Activated CD8-positive, alpha-beta memory T cell treated with anti-CD3 and anti-CD28 coated beads, Interleukin-2, amount 10 ng/mL, durations not matched to agents 7 days and 5 days (primary cell): ENCODE data around the gene F5. TPM values are rescaled to one million over a fixed set of nuclear protein-coding genes. Genes with fewer than 3 reads are reported as not detected.

ENCODE experiments used
- ATAC-seq: fragments of 150-1000 bp; cut with Tn5 transposase; one replicate; pipeline ENCODE4 v1.10.0; 2021; ENCODE audit warnings: moderate library complexity
- CTCF ChIA-PET: fragments of 350-600 bp; sonication (Branson Sonifier 250); formaldehyde crosslinking; loops from one replicate; lab custom pipeline; 2021; ENCODE audit warnings: antibody characterized with exemption; lab: Charles Lee
- DNase-seq: peaks from one replicate; pipeline ENCODE4 v3.0.0-alpha.2; 2020
- H3K27ac Mint-ChIP-seq: one replicate; pipeline ENCODE4 v1.8.0; 2021; ENCODE audit warnings: mild to moderate bottlenecking, mixed read lengths
- H3K27me3 Mint-ChIP-seq: one replicate; pipeline ENCODE4 v1.8.0; 2021; ENCODE audit warnings: mixed read lengths
- H3K36me3 Mint-ChIP-seq: one replicate; pipeline ENCODE4 v1.8.0; 2021; ENCODE audit warnings: mild to moderate bottlenecking, mixed read lengths
- H3K4me1 Mint-ChIP-seq: one replicate; pipeline ENCODE4 v1.8.0; 2021; ENCODE audit warnings: mixed read lengths
- H3K4me3 Mint-ChIP-seq: one replicate; pipeline ENCODE4 v1.8.0; 2021; ENCODE audit warnings: mild to moderate bottlenecking, moderate library complexity, mixed read lengths
- H3K9me3 Mint-ChIP-seq: one replicate; pipeline ENCODE4 v1.8.0; 2022; ENCODE audit warnings: low read depth, mixed read lengths
- total RNA-seq, 2 experiments: library from RNA; stranded (reverse); gene quantifications; one replicate each; pipeline ENCODE4 v1.2.3, GENCODE V29; 2021

The F5 gene
- total RNA-seq, 2 experiments from 2014 or later: 3.1 to 14.0 TPM

DNA sequence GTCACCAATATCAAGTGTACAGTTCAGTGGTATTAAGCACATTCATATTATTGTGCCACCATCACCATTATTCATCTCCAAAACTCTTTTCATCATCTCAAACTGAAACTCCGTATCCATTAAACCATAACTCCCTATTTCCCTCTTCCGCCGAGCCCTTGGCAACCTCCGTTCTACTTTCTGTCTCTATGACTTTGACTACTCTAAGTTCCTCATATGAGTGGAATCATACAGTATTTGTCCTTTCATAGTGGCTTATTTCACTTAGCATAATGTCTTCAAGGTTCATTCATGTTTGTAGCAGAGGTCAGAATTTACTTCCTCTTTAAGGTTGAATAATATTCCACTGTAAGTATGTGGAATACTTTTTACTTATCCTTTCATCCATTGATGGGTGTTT is 21.9 kb upstream of the F5 start:
- DNase-seq: no peak
- CTCF ChIA-PET: no interaction called here
- Mint-ChIP-seq H3K4me3 (no peak overlapping the region), H3K36me3 (peaks cover 3% of the 10 kb centered on the region), H3K27me3 (peaks cover 13% of the 10 kb centered on the region), H3K4me1 (peaks cover 18% of the 10 kb centered on the region), H3K27ac (no peak overlapping the region), H3K9me3 (no peaks in the 10 kb centered on the region)
- no peak for ATAC-seq

DNA sequence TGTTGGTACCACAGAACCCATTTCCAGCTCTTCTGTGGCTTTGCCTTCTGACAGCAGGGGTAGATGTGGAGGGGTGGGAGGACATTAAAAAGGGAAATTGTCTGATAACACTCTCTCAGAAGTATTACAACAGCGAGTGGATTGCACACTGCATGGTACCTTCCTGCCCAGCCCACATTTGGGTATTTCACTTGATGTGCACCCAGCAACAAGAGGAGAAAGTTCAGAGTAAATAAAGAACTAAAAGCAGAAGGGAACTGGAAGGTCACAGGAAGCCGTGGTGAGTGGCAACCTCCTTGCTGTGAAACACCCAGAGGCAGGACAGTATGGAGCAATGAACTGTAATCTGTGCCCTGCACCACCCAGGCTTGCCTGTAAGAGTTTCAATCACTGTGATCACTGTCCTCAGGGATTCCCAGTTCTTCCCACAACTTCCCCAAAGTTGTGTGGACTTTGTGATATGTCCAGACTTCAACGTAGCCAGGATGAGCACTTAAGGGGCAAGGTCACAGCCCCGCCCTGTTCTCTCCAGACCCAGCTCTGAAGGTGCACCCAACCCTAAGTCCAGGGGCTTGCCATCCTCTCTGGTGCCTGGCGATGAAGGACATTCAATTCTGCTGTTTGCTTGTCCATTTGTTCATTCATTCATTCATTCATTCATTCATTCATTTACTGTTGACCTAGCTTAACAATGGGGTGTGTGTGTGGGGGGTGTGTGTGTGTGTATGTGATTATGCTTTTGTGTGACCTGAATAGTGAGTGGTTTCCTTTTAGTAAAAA is 18.7 kb upstream of the F5 start:
- peak; percentile 74 for DNase-seq
- Mint-ChIP-seq H3K4me1 (peaks cover 30% of the 10 kb centered on the region), H3K4me3 (peak overlapping the region; percentile 11), H3K27me3 (peaks cover 10% of the 10 kb centered on the region), H3K9me3 (no peaks in the 10 kb centered on the region), H3K36me3 (peaks cover 3% of the 10 kb centered on the region), H3K27ac (peak overlapping the region; percentile 75)
- CTCF ChIA-PET: interaction anchor here (1.2 to 5.1 kb wide), 3 partner anchors 54 to 108 kb away, joined by 3 to 77 read pairs (median 7); no protein-coding TSS in a partner anchor
- ATAC-seq: peak; percentile 88

DNA sequence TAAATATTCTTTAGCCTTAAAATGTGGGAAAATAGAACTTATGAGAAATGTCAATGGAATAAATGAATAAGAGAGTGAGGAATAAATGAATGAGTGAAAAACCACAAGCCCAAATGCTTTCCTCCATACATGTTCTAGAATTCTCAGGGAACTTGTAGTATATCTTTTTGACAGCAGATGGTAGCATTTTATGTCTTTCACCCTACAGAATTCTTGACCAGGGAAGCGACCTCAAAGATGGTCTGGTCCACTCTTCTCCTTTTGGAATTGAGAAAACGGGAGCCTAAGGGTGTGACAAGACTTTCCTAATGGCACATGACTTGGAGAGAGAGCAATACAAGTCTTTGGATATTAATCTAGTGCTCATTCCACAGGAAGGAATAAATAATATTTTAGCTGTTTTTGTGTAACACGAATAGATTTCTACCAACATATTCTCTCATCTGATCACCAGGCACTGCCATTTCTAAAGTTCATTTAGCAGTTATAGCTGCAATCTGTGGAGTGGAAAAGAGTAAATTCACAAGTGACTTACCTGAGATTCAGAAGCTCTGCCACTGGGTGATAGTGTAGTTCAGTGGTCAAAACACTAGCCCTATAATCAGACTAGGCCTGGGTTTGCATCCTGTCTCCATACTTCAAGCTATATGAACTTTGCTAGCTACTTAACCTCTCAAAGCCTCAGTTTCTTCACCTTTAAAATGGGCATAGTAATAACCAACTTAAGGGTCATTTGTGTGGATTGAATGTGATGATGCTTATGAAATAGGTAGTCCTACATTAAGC is 15.0 kb upstream of the F5 start:
- peaks cover 3% of the 10 kb centered on the region for H3K36me3 Mint-ChIP-seq
- CTCF ChIA-PET: interaction anchor here (0.9 to 5.1 kb wide), 23 partner anchors 9 to 208 kb away, joined by 3 to 77 read pairs (median 6); partner anchors contain the start of gene F5
- no peaks in the 10 kb centered on the region for H3K9me3 Mint-ChIP-seq
- H3K27me3 Mint-ChIP-seq: peaks cover 16% of the 10 kb centered on the region
- no peak overlapping the region for H3K27ac Mint-ChIP-seq
- DNase-seq: no peak
- ATAC-seq: no peak
- H3K4me3 Mint-ChIP-seq: no peak overlapping the region
- H3K4me1 Mint-ChIP-seq: peaks cover 30% of the 10 kb centered on the region

DNA sequence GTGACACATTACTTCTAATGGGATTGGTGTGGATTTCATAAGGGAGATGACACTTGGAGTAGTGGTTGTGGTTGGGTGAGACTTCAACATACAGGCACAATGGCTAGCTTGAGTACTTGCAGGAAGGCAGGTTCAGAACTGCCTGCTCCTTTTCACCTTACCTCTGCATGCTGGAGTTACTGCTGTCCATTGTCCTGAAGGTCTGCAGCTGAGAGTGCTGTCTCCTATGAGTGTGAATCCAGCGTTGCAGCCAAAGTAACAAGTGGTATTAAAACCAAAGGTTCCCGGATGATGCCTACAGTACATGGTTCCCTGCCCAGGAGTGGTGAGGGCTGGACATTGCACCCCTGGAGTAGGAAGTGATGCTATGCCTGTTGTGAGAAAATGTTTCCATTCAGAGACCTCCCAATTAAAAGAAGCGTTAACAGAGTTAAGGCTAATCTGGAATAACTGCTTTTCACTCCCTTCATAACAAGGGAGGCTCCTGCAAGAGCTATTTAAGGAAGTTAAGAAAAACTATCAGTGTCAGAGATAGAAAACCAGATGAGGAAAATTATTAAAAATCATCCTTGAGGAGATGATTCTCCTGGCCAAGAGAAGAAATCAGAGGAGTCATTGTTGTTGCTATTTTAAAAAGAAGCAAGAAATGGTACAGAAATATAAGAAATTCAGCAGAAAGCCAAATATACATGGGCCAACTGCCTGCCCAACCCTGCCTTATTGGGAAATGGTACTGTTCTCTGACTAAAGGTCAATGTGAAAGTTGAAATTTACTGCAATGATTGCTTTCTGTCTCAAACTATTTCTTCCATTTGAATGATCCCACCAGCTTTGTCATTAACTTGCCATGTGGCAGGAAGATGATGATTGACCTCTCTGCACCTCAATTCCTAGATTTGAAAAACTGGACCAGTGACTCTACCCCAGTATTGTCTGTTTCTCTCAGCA is 9.8 kb upstream of the F5 start:
- peaks cover 17% of the 10 kb centered on the region for H3K27me3 Mint-ChIP-seq
- CTCF ChIA-PET: interaction anchor here (1.0 to 4.7 kb wide), 4 partner anchors 10 to 116 kb away, joined by 3 to 28 read pairs (median 6); partner anchors contain the start of gene F5
- peaks cover 24% of the 10 kb centered on the region for H3K4me1 Mint-ChIP-seq
- H3K36me3 Mint-ChIP-seq: no peaks in the 10 kb centered on the region
- H3K9me3 Mint-ChIP-seq: no peaks in the 10 kb centered on the region
- peak; percentile 70 for ATAC-seq
- no peak overlapping the region for H3K27ac Mint-ChIP-seq
- peak; percentile 57 for DNase-seq
- no peak overlapping the region for H3K4me3 Mint-ChIP-seq

DNA sequence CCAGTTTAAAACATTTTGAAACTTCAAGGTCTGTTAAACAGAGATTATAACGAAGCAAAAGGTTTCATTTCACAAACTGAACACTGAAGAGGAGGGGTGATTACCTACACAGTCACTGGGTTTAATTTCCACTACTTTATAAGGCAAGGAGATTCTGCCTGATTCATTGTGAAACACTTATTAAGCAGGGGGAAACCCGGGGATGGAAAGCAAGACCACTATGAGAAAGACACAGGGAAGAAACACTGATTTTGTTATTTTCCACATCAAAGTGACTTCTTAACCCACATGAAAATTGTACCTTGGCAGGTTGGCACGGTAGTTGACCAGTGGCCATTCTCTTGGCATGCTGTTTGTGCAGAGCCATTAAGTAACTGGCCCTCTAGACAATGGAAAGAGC is 8.1 kb upstream of the F5 start:
- Mint-ChIP-seq H3K27me3 (peaks cover 17% of the 10 kb centered on the region), H3K4me1 (peaks cover 26% of the 10 kb centered on the region), H3K27ac (peak overlapping the region; percentile 29), H3K36me3 (no peaks in the 10 kb centered on the region), H3K4me3 (no peak overlapping the region), H3K9me3 (no peaks in the 10 kb centered on the region)
- CTCF ChIA-PET: interaction anchor here (4.7 kb wide), 1 partner anchor 118 kb away, joined by 28 read pairs; no protein-coding TSS in a partner anchor
- DNase-seq: no peak
- ATAC-seq: peak; percentile 39

DNA sequence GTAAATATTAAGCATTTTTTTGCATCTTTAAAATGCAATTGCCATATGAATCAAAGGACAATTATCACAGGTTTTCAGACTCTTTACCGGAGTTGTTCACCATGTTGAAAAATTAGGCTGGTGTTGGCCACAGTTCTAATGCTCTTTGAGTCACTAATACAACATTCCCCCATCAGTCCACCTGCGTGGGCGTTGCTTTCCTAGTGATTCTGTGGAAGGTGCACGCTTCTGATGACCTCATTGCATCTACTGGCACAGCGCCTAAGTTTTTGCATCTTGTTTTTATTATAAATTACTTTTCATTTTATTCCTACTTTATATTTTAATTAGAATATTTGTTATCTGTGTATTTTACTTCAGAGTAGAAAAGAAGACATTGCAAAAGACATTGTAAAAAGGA is 4.7 kb upstream of the F5 start:
- peaks cover 5% of the 10 kb centered on the region for H3K27me3 Mint-ChIP-seq
- H3K4me1 Mint-ChIP-seq: peaks cover 54% of the 10 kb centered on the region
- CTCF ChIA-PET: interaction anchor here (1.4 kb wide), 1 partner anchor 121 kb away, joined by 5 read pairs; no protein-coding TSS in a partner anchor
- H3K36me3 Mint-ChIP-seq: no peaks in the 10 kb centered on the region
- H3K9me3 Mint-ChIP-seq: no peaks in the 10 kb centered on the region
- ATAC-seq: no peak
- no peak overlapping the region for H3K27ac Mint-ChIP-seq
- no peak for DNase-seq
- no peak overlapping the region for H3K4me3 Mint-ChIP-seq

DNA sequence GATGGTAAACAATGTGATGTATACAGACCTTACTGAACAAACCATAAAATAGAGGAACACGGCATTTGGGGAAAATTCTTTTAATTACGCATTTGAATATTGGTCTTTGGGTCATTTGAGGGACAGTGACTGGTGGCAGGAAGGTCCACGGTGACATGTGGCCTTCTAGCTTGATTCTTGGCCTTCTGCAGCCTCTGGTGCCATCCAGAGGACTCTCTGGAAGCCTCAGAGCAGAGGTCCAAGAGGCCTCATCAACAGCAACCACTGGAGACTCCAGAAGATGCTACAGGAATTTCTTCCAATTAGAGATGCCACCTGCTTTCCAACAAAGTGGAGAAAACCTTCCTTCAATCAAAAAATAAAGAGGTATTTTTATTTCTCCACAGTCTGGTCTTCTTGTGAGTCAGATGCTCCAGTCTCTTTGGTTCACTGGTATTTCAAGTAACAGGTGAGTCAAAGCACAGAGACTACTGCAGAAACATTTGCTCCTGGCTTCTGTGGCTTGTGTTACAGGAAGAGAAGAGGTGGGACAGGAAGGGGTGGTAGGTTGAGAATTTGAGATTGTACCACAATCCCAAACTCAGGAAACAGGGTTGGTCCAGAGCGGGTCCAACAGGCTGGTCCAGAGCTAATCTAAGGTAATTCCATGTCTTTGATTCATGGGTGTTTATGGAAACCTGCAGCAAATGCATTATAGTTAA is 2.7 kb upstream of the F5 start:
- CTCF ChIA-PET: no interaction called here
- Mint-ChIP-seq H3K27me3 (no peaks in the 10 kb centered on the region), H3K4me3 (no peak overlapping the region), H3K36me3 (no peaks in the 10 kb centered on the region), H3K27ac (no peak overlapping the region), H3K4me1 (peaks cover 55% of the 10 kb centered on the region), H3K9me3 (no peaks in the 10 kb centered on the region)
- DNase-seq (peak; percentile 54), ATAC-seq (peak; percentile 31)

DNA sequence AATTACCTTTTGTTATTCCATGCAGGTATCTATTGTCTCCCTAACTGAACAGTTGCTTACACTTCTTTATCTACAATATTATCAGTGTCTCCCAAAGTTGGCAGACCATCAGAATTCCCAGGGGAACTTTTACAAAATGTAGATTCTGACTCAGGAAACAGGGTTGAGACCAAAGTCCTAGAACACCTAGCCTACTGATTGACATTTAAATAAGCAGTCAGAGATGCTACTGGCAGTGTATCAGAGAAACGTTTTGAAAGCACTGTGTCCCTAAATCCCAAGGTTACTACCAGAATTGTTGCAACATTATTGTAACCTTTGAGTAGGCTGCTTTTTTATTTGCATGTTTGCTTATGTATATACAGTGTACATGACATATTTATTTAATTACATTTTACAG is 1.8 kb upstream of the F5 start:
- CTCF ChIA-PET: no interaction called here
- ATAC-seq (no peak), DNase-seq (no peak)
- Mint-ChIP-seq H3K9me3 (no peaks in the 10 kb centered on the region), H3K4me1 (peaks cover 52% of the 10 kb centered on the region), H3K27me3 (peaks cover 3% of the 10 kb centered on the region), H3K27ac (no peak overlapping the region), H3K36me3 (no peaks in the 10 kb centered on the region), H3K4me3 (no peak overlapping the region)

DNA sequence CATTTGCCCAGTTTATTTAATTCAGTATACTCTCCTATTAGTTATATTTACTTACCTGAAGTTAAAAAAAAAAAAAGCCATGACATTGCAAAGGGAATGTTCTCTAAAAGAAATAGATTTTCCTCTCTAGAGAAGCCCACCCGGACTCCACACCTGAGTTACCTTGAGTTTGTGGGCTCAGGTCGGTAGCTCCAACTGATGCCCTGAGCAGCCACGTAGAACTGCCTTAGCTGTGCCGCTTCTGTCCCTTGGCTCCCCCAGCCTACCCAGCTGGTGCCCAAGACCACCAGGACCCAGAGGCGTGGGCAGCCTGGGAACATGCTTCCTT is 250 bp downstream of the F5 start:
- H3K4me3 Mint-ChIP-seq: peak overlapping the region; percentile 81
- H3K27me3 Mint-ChIP-seq: peaks cover 3% of the 10 kb centered on the region
- H3K27ac Mint-ChIP-seq: peak overlapping the region; percentile 83
- H3K4me1 Mint-ChIP-seq: peaks cover 48% of the 10 kb centered on the region
- CTCF ChIA-PET: interaction anchor here (0.9 to 2.9 kb wide), 20 partner anchors 11 to 1238 kb away, joined by 3 to 40 read pairs (median 5); no protein-coding TSS in a partner anchor
- no peaks in the 10 kb centered on the region for H3K36me3 Mint-ChIP-seq
- ATAC-seq (peak; percentile 37), DNase-seq (no peak)
- H3K9me3 Mint-ChIP-seq: no peaks in the 10 kb centered on the region

DNA sequence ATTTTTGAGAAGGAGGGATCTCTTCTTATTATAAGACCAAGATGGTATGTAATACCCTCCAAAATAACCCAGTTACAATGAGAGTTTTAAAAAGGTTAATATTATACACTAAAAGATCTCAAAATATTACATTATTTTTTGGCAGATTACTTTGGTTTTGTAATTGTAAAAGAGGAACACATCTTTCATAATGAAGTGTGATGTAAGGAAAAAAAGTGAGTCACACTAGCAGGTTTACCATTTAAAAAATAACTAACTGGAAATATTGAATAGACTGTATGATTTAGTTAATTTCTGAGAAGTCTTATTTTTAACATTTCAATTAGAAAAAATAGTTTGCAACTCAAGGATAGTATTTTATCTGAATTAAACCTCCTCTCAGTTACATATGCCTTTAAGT is 1.1 kb downstream of the F5 start:
- no peaks in the 10 kb centered on the region for H3K36me3 Mint-ChIP-seq
- peaks cover 48% of the 10 kb centered on the region for H3K4me1 Mint-ChIP-seq
- peaks cover 3% of the 10 kb centered on the region for H3K27me3 Mint-ChIP-seq
- H3K27ac Mint-ChIP-seq: no peak overlapping the region
- CTCF ChIA-PET: interaction anchor here (1.9 to 2.9 kb wide), 2 partner anchors 17 to 111 kb away, joined by 12 to 22 read pairs; no protein-coding TSS in a partner anchor
- DNase-seq (no peak), ATAC-seq (no peak)
- peak overlapping the region; percentile 81 for H3K4me3 Mint-ChIP-seq
- no peaks in the 10 kb centered on the region for H3K9me3 Mint-ChIP-seq

DNA sequence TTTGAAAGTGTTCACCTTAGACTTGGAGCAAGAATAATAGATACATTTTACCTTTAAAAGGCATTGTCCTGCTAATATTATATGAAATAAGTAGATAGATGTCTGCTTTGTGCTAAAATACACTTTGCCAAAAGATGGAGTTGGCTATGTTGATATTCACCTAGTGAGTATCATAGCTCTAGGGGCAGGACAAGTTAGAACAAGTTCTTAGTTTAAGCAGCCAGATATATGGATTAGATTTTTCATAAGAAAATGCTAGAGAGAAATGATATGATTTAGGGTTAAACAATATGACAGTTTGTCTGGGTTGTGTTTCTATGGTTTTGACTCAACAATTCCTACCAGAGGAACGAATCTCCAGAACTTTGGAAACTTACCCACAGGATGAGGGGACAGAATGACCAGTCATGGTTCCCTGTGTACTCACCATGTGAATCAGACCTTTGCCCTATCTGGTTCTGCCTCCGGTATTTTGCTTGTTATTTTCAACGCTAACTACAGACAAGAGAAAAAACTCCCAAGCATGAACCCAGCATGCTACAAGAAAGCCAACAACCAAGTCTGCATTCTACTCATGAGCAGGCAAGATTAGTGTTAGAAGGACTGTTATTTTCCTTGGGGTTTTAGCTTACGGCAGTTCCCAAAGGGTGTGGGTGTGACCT is 1.7 kb downstream of the F5 start:
- ATAC-seq: no peak
- CTCF ChIA-PET: interaction anchor here (1.6 to 2.9 kb wide), 2 partner anchors 17 to 128 kb away, joined by 7 to 22 read pairs; no protein-coding TSS in a partner anchor
- Mint-ChIP-seq H3K36me3 (no peaks in the 10 kb centered on the region), H3K4me3 (peak overlapping the region; percentile 46), H3K9me3 (no peaks in the 10 kb centered on the region), H3K27ac (peak overlapping the region; percentile 21), H3K4me1 (peaks cover 44% of the 10 kb centered on the region), H3K27me3 (peaks cover 3% of the 10 kb centered on the region)
- no peak for DNase-seq
